ELF-1 (cell line): ENCODE measurements around the gene ZNF860.
A peak's percentile ranks its signal among the peaks of the same experiment; 100 is the strongest.
"Not testable (repeated sequence)": the region's sequence is repeated elsewhere in the genome, so short reads cannot be mapped to it uniquely, and the experiment has no call there.

Experiments
- DNase-seq: peaks from one replicate; pipeline ENCODE4 v3.0.0-alpha.2; 2016; ENCODE audit warnings: low read depth, low spot score

The ZNF860 gene

DNA sequence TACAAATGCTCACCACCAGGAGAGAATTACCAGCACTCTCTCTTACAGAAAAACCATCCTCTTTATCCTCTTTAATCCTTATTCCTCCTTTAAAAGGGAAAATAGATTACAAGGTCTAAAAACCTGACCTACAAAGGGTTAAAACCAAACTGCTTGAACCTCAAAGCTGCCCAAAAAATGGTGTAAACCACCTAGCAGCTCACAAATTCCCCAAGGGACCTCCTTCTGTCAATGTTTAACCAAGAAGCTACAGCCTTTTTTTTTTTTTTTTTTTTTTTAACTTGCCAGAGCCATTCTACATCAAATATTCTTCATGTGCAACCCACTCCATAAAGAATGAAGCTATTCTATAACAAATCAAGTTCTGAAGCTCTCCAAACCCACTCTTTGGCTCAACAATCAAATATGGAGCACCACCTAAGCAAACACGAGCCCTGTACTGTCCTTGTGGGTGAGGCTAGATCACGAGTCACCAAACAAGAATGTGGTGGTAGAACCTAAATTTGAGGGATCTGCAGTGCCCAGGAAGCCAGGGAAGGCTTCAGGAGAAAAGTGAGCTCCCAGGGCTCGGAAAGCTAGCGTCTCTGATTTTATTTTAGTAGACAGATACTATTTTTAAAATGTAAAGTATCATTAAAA is 20.6 kb upstream of the ZNF860 start:
- peak; percentile 32 for DNase-seq

DNA sequence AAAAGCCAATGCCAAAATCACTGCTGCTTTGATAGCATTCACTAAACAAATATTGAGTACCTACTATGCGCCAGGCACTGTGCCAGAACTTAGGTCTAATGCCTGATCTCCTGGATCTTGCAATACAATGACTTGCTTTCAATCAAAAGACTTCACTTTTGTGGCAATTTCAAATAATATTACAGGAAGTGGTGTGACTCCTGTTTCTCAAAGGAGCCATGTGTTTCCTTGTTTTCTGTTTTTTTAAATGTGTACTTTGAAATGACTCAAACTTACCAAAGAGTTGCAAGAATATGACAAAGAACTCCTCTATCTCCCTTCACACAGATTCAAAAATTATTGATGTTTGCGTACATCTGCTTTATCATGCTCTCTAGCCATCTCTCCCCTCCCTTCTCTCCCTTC is 18.7 kb upstream of the ZNF860 start:
- no peak for DNase-seq

DNA sequence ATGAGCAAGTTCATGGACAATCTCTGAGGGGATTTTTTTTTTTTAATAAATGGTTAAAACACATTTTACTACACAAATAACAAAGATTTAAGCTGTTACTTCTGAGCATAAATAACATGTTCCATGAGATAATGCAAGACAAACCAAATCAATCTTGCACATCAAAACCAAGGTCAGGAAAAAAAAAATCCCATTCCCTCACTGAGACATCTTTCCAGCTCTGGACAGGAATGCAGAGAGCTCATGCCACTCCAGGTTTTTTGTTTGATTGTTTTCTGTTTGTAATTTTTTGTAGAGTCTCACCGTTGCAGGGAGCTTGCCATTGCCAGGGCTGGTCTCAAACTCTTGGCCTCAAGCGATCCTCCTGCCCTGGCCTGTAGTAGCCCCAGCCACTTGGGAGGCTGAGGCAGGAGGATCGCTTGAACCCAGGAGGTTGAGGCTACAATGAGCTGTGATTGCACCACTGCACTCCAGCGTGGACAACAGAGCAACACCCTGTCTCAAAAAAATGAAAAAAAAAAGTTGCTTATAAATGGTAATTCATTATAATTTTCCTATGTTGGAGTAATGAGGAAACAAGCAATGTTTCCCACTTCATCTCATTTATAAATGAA is 14.5 kb upstream of the ZNF860 start:
- no peak for DNase-seq

DNA sequence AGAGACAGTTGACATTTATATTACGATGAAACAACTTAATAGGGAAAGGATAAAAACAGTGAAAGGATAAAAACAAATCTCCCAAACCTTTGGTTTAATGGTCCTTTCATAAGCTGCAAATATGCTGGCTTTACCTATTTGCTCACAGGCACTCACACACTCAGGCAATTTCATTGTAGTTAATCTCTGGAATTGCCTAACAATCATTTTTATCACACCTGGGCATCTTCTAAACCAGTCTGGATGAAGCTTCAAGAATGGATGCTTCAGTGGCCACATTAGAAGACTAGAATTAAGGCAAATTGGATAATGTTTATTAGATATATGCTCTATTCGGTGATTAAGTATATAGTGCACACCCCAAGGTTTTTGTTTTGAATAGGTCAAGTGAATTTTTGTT is 14.0 kb upstream of the ZNF860 start:
- DNase-seq: no peak

DNA sequence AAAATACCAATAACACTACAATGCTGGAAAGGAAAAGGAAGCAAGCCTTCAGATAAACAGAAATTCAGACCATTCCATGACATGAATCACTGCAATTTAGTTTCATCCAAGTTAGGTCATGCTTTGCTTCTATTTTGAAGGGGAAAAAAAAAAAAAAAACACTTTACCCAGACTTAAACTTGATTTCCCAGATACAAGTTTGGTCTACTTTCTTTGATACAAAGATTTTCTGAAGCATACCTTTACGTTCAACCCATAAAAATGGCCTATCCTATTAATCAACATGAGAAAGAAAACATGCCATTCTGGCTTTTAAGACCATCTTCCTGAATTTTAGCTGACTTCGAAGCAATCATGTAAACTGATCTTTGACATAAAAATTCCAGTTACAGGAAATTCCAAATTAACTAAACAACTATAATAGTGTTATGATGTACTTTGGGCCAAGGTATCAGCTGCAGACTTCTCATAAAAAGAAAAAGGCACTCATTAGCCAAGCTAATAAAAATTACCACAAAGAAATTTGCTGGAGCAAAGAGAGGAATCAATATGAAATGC is 13.1 kb upstream of the ZNF860 start:
- DNase-seq: no peak

DNA sequence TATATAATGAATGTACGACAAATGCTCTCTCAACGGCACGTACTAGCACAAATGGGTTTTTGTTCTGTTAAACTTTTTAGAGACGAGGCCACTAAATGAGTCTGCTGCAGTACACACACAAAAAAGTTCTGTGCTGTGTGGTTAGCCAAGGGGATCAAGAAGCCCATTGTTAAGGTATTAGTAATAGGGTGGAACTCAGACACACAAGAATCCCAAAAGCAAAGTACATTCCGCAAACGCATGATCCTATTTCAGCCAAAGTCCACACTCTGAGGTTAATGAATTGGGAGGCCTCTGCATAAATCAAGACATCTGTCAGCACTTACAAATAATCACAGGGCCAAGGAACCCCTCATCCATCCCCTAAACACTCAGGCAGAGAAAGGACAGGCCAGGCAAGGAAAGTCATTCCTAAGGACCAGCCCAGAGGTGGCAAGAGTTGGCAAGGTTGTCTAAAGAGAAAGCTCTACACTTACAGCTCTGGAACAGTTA is 12.6 kb upstream of the ZNF860 start:
- peak; percentile 45 for DNase-seq

DNA sequence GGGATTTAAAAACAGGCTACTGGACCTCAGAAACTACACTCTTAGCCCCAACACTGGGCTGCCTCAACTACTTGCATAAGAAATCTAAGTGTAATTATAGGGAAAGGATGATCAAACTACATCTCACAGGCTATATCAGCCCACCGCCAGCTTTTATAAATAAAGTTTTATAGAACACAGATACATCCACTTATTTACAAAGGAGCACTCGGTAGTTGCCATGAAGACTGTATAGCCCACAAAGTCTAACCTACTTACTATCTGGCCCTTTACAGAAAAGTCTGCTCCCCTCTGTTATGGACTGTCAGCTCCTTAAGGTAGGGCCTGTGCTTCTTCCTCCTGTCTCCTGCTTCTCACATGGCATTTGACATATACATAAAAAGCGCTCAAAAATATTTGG is 9.9 kb upstream of the ZNF860 start:
- no peak for DNase-seq

DNA sequence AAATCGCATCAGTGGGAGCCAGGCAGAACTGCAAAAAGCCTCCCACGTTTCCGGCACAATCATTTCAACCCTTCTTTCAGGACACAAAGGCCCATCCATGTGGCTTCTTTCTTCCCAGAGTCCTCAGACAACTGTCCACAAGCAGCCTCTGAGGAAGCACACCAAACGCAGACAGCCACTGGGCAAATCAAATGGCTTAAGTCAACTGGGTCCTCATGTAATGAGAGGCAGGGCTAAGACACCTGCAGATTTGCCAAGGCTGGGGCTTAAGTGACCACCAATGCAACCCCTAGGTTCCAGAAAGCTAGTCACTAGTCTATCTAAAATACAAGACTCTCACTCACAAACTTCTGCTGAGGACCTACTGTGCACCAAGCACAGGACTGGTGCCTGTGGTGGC is 8.5 kb upstream of the ZNF860 start:
- DNase-seq: no peak

DNA sequence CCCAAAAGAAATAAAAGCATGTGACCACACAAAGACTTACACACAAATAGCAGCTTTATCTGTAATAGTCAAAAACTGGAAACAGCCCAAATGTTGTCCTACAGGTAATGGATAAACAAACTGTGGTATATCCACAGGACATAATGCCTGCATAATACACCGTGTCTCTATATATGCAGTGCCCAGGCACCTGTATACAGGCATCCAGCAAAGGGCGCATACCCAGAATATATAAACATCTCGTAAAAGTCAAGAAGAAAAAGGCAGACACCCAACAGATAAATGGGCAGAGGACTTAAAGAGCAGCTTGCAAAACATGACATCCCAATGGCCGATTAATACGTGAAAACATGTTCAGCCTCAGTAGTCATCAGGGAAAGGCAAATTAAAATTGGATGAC is 7.7 kb upstream of the ZNF860 start:
- no peak for DNase-seq

DNA sequence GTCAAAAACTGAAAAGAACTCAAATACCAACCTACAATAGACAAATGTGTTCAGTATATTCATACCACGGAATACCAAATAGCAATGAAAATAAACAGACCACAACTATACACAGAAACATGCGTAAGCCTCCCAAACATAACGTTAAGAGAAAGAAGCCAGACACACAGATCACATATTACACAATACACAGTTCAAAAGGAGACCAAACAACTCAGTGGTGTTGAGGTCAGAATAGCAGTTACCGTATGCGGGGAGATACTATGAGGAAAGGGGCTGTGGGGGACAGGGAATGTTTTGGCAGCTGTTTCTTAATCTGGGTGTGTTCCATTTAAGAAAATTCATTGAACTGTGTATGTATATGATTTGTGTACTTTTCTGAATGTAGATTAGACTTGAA is 7.1 kb upstream of the ZNF860 start:
- no peak for DNase-seq

DNA sequence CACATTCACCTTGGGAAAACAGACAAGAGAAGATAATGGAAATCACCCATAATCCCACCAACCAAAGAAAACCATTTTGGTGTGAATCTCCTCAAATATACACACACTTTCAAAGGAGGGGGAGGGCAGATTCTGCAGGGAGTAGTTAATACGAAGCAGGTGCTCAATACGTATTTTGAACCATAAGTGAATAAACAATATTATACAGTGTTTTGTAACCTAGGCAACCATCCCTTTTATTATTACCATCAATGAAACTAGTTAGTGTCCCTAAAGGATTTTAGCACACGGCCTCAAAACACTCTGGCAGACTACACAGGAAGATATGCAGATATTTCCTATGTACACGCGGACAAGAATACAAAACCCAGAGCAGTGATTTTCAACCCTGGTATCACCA is 6.6 kb upstream of the ZNF860 start:
- no peak for DNase-seq

DNA sequence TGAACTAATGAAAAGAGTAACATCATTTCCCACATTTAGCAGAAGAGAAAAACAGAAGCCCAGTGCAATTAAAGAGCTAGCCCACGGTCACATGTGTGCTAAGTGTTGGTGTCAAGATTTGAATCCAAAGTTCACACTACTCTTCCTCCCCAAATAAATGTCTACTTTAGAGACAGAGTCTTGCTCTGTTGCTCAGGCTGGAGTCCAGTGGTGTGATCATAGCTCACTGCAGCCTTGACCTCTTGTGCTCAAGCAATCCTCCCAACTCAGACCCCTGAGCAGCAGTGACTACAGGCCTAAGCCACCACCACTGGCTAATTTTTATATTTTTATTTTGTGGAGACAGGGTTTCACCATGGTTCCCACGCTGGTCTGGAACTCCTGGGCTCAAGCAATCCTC is 5.2 kb upstream of the ZNF860 start:
- DNase-seq: no peak

DNA sequence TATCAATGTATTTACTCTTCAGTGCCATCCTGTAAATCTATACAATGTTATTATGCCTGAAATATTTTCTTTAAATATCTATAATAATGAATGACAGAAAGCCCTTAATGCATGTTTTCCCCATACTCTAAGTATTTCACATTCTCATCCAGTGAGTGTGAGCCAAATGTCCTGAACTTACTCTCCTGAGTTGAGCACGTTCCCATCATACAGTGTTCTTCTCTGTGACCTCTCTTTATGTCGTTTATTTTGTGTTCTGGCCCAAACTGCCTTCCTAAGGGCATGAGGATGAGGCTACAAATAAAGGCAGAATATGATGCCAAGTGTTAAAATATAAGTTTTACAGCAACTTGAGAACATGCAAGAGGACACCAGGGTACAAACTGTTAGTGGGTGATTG is 3.8 kb upstream of the ZNF860 start:
- no peak for DNase-seq

DNA sequence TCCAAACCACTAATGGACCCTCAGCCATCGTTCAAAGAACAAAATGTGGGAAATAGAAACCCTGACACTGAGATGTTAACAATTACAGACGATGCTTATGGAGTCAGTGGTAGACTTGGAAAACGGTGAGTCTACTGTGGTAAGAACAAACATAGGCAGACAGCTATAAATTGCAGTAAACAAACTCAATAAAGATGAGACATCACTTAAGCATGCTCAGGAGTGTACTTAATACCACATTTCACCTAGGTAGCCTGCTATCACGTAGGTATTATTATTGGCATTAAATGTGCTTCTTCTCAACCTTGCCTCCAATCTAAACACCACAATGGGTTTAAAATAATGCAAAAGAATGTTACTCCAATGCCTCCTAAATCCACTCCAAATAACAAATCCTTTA is 3.0 kb upstream of the ZNF860 start:
- DNase-seq: no peak

DNA sequence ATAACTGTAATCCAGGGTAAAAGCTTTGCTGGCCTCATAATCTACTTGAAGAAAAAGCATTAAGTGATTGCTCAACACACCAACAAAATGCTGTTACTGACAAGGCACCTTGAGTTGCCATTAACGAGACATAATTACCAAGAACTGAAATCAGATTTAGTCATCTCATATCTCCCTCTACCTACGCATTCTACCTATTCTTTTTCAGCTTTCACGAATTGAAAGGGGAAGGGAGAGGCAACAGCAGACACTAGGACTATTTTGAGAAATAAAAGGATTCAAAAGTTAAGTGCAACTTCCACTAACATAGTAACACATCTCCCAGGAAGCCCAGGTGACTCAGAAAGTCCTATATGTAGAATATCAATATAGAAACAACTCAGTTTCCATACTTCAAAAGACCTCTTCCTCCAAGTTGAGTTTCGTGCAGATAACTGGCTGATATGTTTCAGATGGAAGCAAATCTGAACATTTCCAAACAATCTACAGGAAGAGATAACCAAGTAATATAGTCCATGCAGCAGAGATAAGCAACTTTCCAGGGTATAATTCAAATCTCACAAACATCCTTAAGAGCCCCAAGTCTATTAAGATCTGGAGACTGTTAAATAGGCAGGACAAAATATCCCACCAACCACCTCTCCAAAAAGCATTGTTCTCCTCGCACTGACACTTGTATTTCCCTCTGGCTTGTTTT is 2.4 kb upstream of the ZNF860 start:
- no peak for DNase-seq

DNA sequence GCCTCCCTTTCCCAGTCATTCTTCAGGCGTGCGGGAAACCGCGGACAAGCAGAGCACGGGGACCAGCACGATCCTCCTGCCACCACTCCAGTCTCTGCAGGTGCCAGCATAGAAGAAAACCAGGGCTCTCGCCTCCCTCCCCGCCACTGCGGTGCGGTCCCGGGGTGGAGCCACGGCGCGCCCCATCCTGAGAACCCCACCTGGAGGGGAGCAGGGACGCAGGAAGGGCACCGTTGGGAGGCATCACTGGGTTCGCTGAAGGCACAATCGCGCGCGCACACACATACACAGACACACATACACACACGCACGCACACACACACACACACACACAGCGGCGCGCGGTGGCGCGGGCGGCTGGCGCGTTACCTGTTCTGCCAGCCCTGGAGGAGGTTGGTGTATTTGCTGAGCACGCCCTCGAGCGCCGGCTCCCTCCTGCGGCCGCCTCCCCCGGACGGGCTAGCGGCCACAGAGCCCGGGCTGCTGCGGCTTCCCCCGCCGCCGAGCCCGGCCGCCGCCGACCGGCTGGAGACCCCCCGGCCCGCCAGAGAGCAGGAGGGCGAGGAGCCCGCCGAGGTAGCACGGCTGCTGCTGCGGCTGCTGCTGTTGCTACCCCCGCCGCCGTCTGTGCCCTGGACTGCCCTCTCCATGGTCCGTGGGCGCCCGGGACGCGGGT is 882 bp upstream of the ZNF860 start:
- peak; percentile 86 for DNase-seq

DNA sequence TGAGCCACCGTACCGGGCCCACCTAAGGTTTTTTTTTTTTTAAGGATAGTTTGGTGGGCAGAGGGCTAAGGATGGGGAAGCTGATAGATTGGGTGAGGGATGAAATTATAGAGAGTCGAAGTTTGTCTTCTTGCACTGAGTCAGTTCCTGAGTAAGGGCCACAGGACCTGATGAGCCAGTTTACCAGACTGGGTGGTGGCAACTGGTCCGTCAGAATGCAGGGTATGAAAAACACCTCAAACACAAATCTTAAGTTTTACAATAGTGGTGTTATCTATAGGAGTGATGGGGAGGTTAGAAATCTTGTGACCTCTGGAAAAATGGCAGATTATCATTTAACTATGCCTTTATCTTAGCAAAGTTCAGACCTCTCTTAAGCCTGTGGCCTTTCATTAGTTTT is 2.8 kb downstream of the ZNF860 start:
- no peak for DNase-seq

DNA sequence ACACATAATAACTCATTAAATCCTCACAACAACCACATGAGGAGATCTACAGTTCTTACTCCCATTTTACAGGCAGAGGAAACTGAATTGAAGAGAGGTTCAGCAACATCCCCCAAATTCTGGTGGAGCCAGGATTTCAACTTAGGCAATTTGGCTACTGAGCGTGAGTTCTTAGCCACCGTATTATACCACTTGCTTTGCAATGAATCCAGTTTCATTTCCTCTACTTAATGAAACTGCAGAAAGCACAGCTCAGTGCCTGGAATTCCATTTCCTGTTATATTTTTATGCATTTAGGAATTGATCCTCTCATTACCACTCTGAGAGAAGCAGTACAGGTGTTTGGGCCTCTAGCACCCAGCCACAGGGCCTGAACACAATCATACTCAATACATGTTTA is 4.3 kb downstream of the ZNF860 start:
- DNase-seq: no peak

DNA sequence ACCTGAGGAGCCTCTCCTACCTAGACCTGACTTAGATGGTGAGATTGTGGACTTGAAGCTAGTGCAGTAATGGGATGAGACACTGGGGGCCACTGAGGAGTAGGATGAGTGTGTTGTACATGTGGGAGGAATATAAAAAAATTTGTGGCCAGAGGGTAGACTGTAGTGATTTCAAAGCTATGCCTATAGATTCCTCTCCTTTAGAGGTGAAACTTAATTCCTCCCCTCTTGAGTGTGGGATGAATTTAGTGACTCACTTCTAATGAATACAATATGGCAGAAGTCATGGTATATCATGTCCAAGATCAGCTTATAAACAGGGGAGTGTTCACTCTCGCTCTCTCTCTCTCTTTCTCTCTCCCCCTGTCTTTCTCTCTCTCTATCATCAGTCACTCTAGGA is 6.7 kb downstream of the ZNF860 start:
- no peak for DNase-seq

DNA sequence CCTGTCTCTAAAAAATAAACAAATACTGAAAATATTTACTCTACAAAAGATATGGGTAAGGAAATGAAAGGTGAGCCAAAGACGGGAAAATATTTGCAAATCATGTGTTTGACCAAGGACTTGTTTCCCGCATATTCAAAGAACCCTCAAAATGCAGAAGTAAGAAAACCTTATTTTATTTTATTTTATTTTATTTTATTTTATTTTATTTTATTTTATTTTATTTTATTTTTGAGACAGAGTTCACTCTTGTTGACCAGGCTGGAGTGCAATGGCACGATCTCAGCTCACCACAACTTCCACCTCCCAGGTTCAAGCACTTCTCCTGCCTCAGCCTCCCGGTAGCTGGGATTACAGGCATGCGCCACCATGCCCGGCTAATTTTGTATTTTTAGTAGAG is 11.4 kb downstream of the ZNF860 start:
- not testable (repeated sequence) for DNase-seq

DNA sequence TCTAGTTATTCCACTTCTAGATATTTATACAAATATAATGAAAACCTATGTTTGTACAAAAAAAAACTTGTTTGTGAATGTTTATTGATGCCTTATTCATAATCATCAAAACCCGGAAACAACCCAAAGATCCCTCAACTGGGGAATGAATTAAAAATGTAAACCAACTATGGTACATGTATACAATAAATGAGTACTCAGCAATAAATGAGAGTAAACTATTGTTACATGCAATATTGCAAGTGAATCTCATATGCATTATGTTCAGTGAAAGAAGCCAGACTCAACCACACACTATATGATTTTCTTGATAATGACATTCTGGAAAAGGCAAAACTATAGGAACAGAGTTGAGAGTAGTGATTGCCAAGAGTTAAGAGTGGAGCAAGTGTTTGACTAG is 12.3 kb downstream of the ZNF860 start:
- DNase-seq: no peak

DNA sequence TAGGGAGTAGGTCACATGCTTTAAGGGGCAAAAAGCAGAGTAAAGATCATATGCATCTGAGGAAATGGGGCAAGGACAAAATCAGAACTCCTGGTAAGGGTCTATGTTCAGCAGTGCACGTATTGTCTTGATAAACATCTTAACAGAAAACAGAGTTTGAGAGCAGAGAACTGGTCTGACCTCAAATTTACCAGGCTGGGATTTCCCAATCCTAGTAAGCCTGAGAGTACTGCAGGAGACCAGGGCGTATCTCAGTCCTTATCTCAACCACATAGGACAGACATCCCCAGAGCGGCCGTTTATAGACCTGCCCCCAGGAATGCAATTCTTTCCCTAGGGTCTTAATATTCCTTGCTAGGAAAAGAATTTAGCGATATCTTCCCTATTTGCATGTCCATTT is 13.5 kb downstream of the ZNF860 start:
- DNase-seq: not testable (repeated sequence)
